Measurements from ENCODE around the gene PDGFRB. TPM values are rescaled to one million over a fixed set of nuclear protein-coding genes. Genes with fewer than 3 reads are reported as not detected.

PDGFRB gene
- total RNA-seq, 2 experiments from 2014 or later: 0.58 to 0.74 TPM

- intact Hi-C loops (cut with micrococcal nuclease): no loop called here
- no peak overlapping the region for H3K27ac Mint-ChIP-seq
- POLR2A ChIA-PET: no interaction called here
- no peak for TF ChIP-seq CTCF (IDR thresholded peaks at IDR 0.05)
- CTCF ChIA-PET: no interaction called here
- no peak for ATAC-seq
- H3K27me3 Mint-ChIP-seq: peaks cover 3% of the 10 kb centered on the region
- no peak for DNase-seq
- no peaks in the 10 kb centered on the region for H3K36me3 Mint-ChIP-seq (ENCODE audit: low read depth)
- H3K4me1 Mint-ChIP-seq (ENCODE audit: low read depth): no peaks in the 10 kb centered on the region
- no peaks in the 10 kb centered on the region for H3K9me3 Mint-ChIP-seq
- no peak overlapping the region for H3K4me3 Mint-ChIP-seq
Measured at GRCh38 chr5:150108711-150109514, 46.7 kb downstream of the PDGFRB start.

- no peak for TF ChIP-seq CTCF (IDR thresholded peaks at IDR 0.05)
- ChIA-PET POLR2A (no interaction called here), CTCF (no interaction called here)
- no peak overlapping the region for H3K27ac Mint-ChIP-seq
- no peaks in the 10 kb centered on the region for H3K36me3 Mint-ChIP-seq (ENCODE audit: low read depth)
- H3K4me3 Mint-ChIP-seq: no peak overlapping the region
- intact Hi-C loops (cut with micrococcal nuclease): no loop called here
- peaks cover 1% of the 10 kb centered on the region for H3K27me3 Mint-ChIP-seq
- H3K4me1 Mint-ChIP-seq (ENCODE audit: low read depth): no peaks in the 10 kb centered on the region
- H3K9me3 Mint-ChIP-seq: no peaks in the 10 kb centered on the region
- no peak for DNase-seq
- no peak for ATAC-seq
Measured at GRCh38 chr5:150107909-150108447, 47.7 kb downstream of the PDGFRB start.

GRCh38 chr5:150106674-150107426, 48.8 kb downstream of the PDGFRB start:
- no peak for TF ChIP-seq CTCF (IDR thresholded peaks at IDR 0.05)
- H3K4me3 Mint-ChIP-seq: no peak overlapping the region
- DNase-seq: no peak
- H3K27me3 Mint-ChIP-seq: no peaks in the 10 kb centered on the region
- ChIA-PET POLR2A (no interaction called here), CTCF (no interaction called here)
- H3K4me1 Mint-ChIP-seq (ENCODE audit: low read depth): no peaks in the 10 kb centered on the region
- H3K9me3 Mint-ChIP-seq: no peaks in the 10 kb centered on the region
- H3K36me3 Mint-ChIP-seq (ENCODE audit: low read depth): no peaks in the 10 kb centered on the region
- intact Hi-C loops (cut with micrococcal nuclease): no loop called here
- H3K27ac Mint-ChIP-seq: no peak overlapping the region
- ATAC-seq: no peak

- no peaks in the 10 kb centered on the region for H3K27me3 Mint-ChIP-seq
- intact Hi-C loops (cut with micrococcal nuclease): no loop called here
- no peak for ATAC-seq
Measured at GRCh38 chr5:150105928-150106615, 49.6 kb downstream of the PDGFRB start.

More at GRCh38 chr5:150105928-150106615, 49.6 kb downstream of the PDGFRB start:
- ChIA-PET CTCF (no interaction called here), POLR2A (no interaction called here)
- Mint-ChIP-seq H3K4me1 (ENCODE audit: low read depth) (no peaks in the 10 kb centered on the region), H3K9me3 (no peaks in the 10 kb centered on the region), H3K36me3 (ENCODE audit: low read depth) (no peaks in the 10 kb centered on the region), H3K27ac (no peak overlapping the region), H3K4me3 (no peak overlapping the region)
- no peak for DNase-seq
- TF ChIP-seq CTCF (IDR thresholded peaks at IDR 0.05): no peak

All from activated CD8-positive, alpha-beta T cell treated with anti-CD3 and anti-CD28 coated beads for 36 hours (primary cell).